ENCODE measurements around the gene GRPEL2.

GRPEL2 gene

GRCh38 chr5:149402291-149402690 is 57.0 kb downstream of the GRPEL2 start:
- no peak for DNase-seq
